HEK293 (cell line): ENCODE results near the gene SLC2A4.

ENCODE experiments used
- GLI4 ChIP-seq: fragments of 450-650 bp; formaldehyde crosslinking; IDR thresholded peaks from 2 replicates; pipeline ENCODE4 v1.5.1; 2016; ENCODE audit warnings: missing biosample characterization, missing genetic modification characterization
- GLIS2 ChIP-seq: fragments of 450-650 bp; formaldehyde crosslinking; IDR thresholded peaks from 2 replicates; pipeline ENCODE4 v1.5.1; 2016; ENCODE audit warnings: missing biosample characterization, missing genetic modification characterization
- HIC1 ChIP-seq: fragments of 450-650 bp; formaldehyde crosslinking; IDR thresholded peaks from 2 replicates; pipeline ENCODE4 v1.5.1; 2016; ENCODE audit warnings: missing biosample characterization, missing genetic modification characterization
- HOXC10 ChIP-seq: sonication (generic); formaldehyde crosslinking; IDR thresholded peaks from 2 replicates; pipeline ENCODE4 v1.8.1; 2023; ENCODE audit warnings: mild to moderate bottlenecking, missing genetic modification reagents
- PRDM1 ChIP-seq: fragments of 450-650 bp; formaldehyde crosslinking; IDR thresholded peaks from 2 replicates; pipeline ENCODE4; 2016; ENCODE audit warnings: missing biosample characterization, missing genetic modification characterization
- RBAK ChIP-seq: fragments of 450-650 bp; formaldehyde crosslinking; IDR thresholded peaks from 2 replicates; pipeline ENCODE4 v1.5.1; 2016; ENCODE audit warnings: missing biosample characterization, missing genetic modification characterization
- SALL2 ChIP-seq: fragments of 450-650 bp; formaldehyde crosslinking; IDR thresholded peaks from 2 replicates; pipeline ENCODE4 v1.5.0; 2017; ENCODE audit warnings: missing biosample characterization, mild to moderate bottlenecking, missing genetic modification characterization, borderline replicate concordance
- WT1 ChIP-seq: fragments of 450-650 bp; formaldehyde crosslinking; IDR thresholded peaks from 2 replicates; pipeline ENCODE4 v1.5.1; 2016; ENCODE audit warnings: missing biosample characterization, missing genetic modification characterization
- ZBTB10 ChIP-seq: fragments of 450-650 bp; formaldehyde crosslinking; IDR thresholded peaks from 2 replicates; pipeline ENCODE4 v1.5.1; 2016; ENCODE audit warnings: missing biosample characterization, missing genetic modification characterization
- ZBTB17 ChIP-seq: fragments of 450-650 bp; formaldehyde crosslinking; IDR thresholded peaks from 2 replicates; pipeline ENCODE4 v1.5.1; 2016; ENCODE audit warnings: missing biosample characterization, missing genetic modification characterization
- ZEB2 ChIP-seq: fragments of 450-650 bp; formaldehyde crosslinking; IDR thresholded peaks from 2 replicates; pipeline ENCODE4 v1.5.1; 2016; ENCODE audit warnings: missing biosample characterization, missing genetic modification characterization
- ZNF112 ChIP-seq: fragments of 450-650 bp; formaldehyde crosslinking; IDR thresholded peaks from 2 replicates; pipeline ENCODE4 v1.5.0; 2017; ENCODE audit warnings: missing biosample characterization, missing genetic modification characterization
- ZNF114 ChIP-seq: fragments of 450-650 bp; formaldehyde crosslinking; IDR thresholded peaks from 2 replicates; pipeline ENCODE4 v1.5.0; 2017; ENCODE audit warnings: missing biosample characterization, missing genetic modification characterization
- ZNF138 ChIP-seq: fragments of 450-650 bp; formaldehyde crosslinking; IDR thresholded peaks from 2 replicates; pipeline ENCODE4 v1.5.1; 2016; ENCODE audit warnings: missing biosample characterization, missing genetic modification characterization, borderline replicate concordance
- ZNF140 ChIP-seq: fragments of 450-650 bp; formaldehyde crosslinking; IDR thresholded peaks from 2 replicates; pipeline ENCODE4 v1.5.1; 2016; ENCODE audit warnings: missing biosample characterization, missing genetic modification characterization
- ZNF16 ChIP-seq: fragments of 450-650 bp; formaldehyde crosslinking; IDR thresholded peaks from 2 replicates; pipeline ENCODE4 v1.5.1; 2016; ENCODE audit warnings: low read depth, missing biosample characterization, missing genetic modification characterization
- ZNF202 ChIP-seq: fragments of 450-650 bp; formaldehyde crosslinking; IDR thresholded peaks from 2 replicates; pipeline ENCODE4 v1.5.1; 2016; ENCODE audit warnings: missing biosample characterization, missing genetic modification characterization, borderline replicate concordance
- ZNF266 ChIP-seq: fragments of 450-650 bp; formaldehyde crosslinking; IDR thresholded peaks from 2 replicates; pipeline ENCODE4 v1.5.1; 2016; ENCODE audit warnings: missing biosample characterization, missing genetic modification characterization, low read depth
- ZNF510 ChIP-seq: fragments of 450-650 bp; formaldehyde crosslinking; IDR thresholded peaks from 2 replicates; pipeline ENCODE4 v1.5.1; 2018; ENCODE audit warnings: mild to moderate bottlenecking, missing genetic modification characterization, missing biosample characterization; ENCODE audit not compliant: insufficient replicate concordance
- ZNF514 ChIP-seq: fragments of 450-650 bp; formaldehyde crosslinking; IDR thresholded peaks from 2 replicates; pipeline ENCODE4 v1.5.1; 2016; ENCODE audit warnings: missing biosample characterization, missing genetic modification characterization
- ZNF548 ChIP-seq: fragments of 450-650 bp; formaldehyde crosslinking; IDR thresholded peaks from 2 replicates; pipeline ENCODE4 v1.5.1; 2016; ENCODE audit warnings: missing biosample characterization, missing genetic modification characterization
- ZSCAN5A ChIP-seq: fragments of 450-650 bp; formaldehyde crosslinking; IDR thresholded peaks from 2 replicates; pipeline ENCODE4 v1.5.1; 2016; ENCODE audit warnings: missing biosample characterization, missing genetic modification characterization

SLC2A4 gene

GRCh38 chr17:7237761-7238419 is 43.6 kb upstream of the SLC2A4 start (continued):
- TF ChIP-seq ZNF16 (tag by site-specific recombination) (no peak), GLI4 (tag by site-specific recombination) (no peak), ZNF510 (tag by site-specific recombination) (no peak), ZNF112 (no peak), RBAK (tag by site-specific recombination) (no peak), ZNF202 (no peak), ZSCAN5A (tag by site-specific recombination) (no peak), ZEB2 (tag by site-specific recombination) (peak; percentile 76), ZNF140 (tag by site-specific recombination) (no peak), GLIS2 (tag by site-specific recombination) (no peak; the same call in 1 of the 2 replicates), PRDM1 (no peak), ZBTB17 (tag by site-specific recombination) (no peak), WT1 (tag by site-specific recombination) (no peak), ZNF514 (tag by site-specific recombination) (no peak), ZNF266 (tag by site-specific recombination) (no peak), ZNF548 (tag by site-specific recombination) (no peak), HIC1 (tag by site-specific recombination) (no peak), ZNF138 (tag by site-specific recombination) (no peak), ZBTB10 (tag by site-specific recombination) (peak; percentile 79), ZNF114 (tag by site-specific recombination) (no peak), SALL2 (tag by site-specific recombination) (no peak), HOXC10 (CRISPR knock-in tag) (no peak)
